Muscle layer of colon (tissue), 2 donors: Measurements from ENCODE around the gene LRRK1.

Experiments
- H3K27ac ChIP-seq: one replicate; pipeline ENCODE4 v1.7.0; 2013; ENCODE audit warnings: low read depth, mild to moderate bottlenecking, low read length, moderate library complexity
- H3K27me3 ChIP-seq, 2 donors: one replicate each; pipeline ENCODE4 v1.7.0; 2013; ENCODE audit warnings: low read length in 2 of 2, mild to moderate bottlenecking in 2 of 2; ENCODE audit not compliant: insufficient read depth in 2 of 2, control insufficient read depth in 1 of 2
- H3K36me3 ChIP-seq: one replicate; pipeline ENCODE4 v1.7.0; 2013; ENCODE audit warnings: mild to moderate bottlenecking, low read length; ENCODE audit not compliant: insufficient read depth
- H3K4me1 ChIP-seq: one replicate; pipeline ENCODE4 v1.7.0; 2013; ENCODE audit warnings: mild to moderate bottlenecking, low read length; ENCODE audit not compliant: insufficient read depth
- H3K4me3 ChIP-seq, 2 donors: one replicate each; pipeline ENCODE4 v1.7.0; 2013; ENCODE audit warnings: low read length in 2 of 2, low read depth in 1 of 2, mild to moderate bottlenecking in 1 of 2, moderate library complexity in 1 of 2
- H3K9ac ChIP-seq: one replicate; pipeline ENCODE4 v1.7.0; 2013; ENCODE audit warnings: low read length
- H3K9me3 ChIP-seq: one replicate; pipeline ENCODE4 v1.7.0; 2013; ENCODE audit warnings: mild to moderate bottlenecking, low read length
- donor health status: abdominal sarcoma.
- donor health status: Adenocarcinoma of cecum.

Gene LRRK1

GRCh38 chr15:100929641-100930042 lies 10.5 kb downstream of the LRRK1 start:
- Histone ChIP-seq H3K9ac (no peak overlapping the region), H3K27ac (no peak overlapping the region), H3K27me3 (no peaks in the 10 kb centered on the region), H3K4me3 (no peak overlapping the region), H3K4me1 (no peaks in the 10 kb centered on the region), H3K36me3 (peaks cover 13% of the 10 kb centered on the region), H3K9me3 (no peaks in the 10 kb centered on the region)

DNA sequence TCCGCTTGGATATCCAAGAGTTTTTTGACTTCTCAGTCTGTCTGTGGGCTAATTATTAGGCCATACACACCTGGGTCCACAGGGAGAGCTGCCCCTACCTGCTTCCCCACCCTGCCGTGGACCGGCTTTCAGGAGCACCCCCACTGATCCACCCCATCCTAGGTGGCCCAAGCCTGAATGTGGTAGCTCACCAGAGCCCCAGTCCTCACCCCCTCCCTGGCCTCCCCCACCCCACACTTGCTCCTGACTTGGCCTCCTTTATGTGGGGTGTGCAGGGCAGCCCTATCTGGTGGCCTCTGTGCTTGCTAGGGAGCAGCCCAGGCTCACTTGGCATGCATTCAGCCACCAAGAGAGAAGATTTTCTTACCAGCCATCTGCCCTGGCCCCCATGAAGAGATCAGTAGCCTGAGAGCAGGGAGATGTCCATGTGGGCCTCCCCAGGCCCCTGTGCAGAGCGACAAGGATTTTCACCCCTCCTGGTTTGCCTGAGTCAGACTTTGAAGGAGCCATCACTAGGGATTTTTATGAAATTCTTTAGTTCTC lies 11.2 kb downstream of the LRRK1 start:
- Histone ChIP-seq H3K27me3 (no peaks in the 10 kb centered on the region), H3K9ac (no peak overlapping the region), H3K27ac (no peak overlapping the region), H3K4me3 (no peak overlapping the region), H3K36me3 (peaks cover 13% of the 10 kb centered on the region), H3K4me1 (no peaks in the 10 kb centered on the region), H3K9me3 (no peaks in the 10 kb centered on the region)

DNA sequence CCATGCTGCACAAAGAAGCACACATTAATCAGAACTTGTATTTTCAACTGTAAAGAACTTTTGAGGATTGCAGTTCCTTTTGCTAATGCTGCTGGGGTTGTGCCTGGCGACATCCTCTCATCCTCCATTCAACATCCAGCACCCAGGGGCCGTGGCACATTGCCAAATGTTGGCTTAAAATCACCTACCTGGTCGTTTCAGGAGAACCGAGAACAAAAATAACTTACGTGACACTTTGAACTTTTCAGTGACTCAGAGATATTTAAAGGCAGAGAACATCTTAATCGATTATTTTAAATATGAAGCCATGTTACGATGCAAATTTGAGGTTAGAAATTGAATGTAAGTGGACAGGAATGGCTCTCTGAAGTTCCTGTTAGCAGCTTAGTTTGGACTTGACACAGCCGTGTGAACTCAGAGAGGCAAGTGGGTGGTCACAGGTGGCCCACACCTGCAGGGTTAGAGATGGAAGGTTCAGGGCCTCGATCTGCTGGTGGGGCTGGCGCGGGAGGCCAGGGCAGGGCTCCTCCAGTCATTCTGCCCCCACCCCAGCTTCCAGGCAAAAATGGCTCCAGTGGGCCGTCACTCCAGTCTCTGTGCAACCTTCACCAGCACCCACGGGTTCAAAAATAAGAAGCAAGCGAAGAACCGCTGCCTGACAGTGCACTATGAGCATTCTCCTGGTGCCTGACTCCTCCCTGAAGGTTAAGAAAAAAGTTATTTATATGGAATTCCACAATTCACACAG lies 12.2 kb downstream of the LRRK1 start:
- Histone ChIP-seq H3K4me1 (no peaks in the 10 kb centered on the region), H3K9ac (no peak overlapping the region), H3K27ac (no peak overlapping the region), H3K36me3 (peaks cover 9% of the 10 kb centered on the region), H3K9me3 (no peaks in the 10 kb centered on the region), H3K27me3 (no peaks in the 10 kb centered on the region), H3K4me3 (no peak overlapping the region)

DNA sequence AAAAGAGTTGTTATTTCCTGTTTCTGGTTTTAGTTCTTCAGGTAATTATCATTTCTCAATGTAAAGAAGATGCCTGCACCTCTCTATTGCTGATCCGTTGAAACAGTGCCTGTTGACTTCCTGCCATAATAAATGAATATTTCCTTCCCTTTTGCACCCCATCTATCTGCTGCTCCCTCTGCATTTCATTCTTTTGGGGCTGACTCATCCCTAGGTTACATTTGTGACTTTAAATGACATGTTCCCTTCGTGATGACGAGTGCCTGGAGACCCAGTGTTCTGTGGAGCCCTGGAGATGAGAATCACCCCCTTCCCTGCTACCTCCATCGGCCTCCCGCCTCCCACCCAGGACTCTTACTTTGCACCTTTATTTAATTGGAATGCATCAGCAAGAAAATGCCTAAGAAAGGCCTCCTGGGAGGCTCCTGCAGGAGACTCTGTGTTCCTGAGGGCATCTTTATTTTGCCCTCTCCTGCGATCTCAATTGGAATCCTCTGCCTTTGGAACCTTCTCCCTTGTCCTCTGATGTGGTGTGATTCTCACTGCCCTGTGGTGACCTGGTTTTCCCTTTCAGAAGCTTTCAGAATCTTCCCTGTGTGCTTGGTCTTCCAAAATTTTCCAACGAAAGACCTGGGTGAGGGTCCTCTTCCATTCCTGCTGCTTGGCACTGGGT lies 13.7 kb downstream of the LRRK1 start:
- Histone ChIP-seq H3K36me3 (peaks cover 9% of the 10 kb centered on the region), H3K27me3 (no peaks in the 10 kb centered on the region), H3K4me3 (no peak overlapping the region), H3K9ac (no peak overlapping the region), H3K9me3 (no peaks in the 10 kb centered on the region), H3K27ac (no peak overlapping the region), H3K4me1 (no peaks in the 10 kb centered on the region)

- Histone ChIP-seq H3K9me3 (no peaks in the 10 kb centered on the region), H3K36me3 (peaks cover 7% of the 10 kb centered on the region), H3K27ac (no peak overlapping the region), H3K27me3 (no peaks in the 10 kb centered on the region), H3K4me3 (no peak overlapping the region), H3K9ac (no peak overlapping the region), H3K4me1 (no peaks in the 10 kb centered on the region)
Measured at GRCh38 chr15:100934166-100934565, 15.0 kb downstream of the LRRK1 start.

- H3K36me3 ChIP-seq, result peaks cover 1% of the 10 kb centered on the region
- H3K9me3 ChIP-seq, result no peaks in the 10 kb centered on the region
- no peak overlapping the region for H3K27ac ChIP-seq
- H3K27me3 ChIP-seq, result no peaks in the 10 kb centered on the region
- H3K9ac ChIP-seq, result no peak overlapping the region
- H3K4me3 ChIP-seq, result no peak overlapping the region
- no peaks in the 10 kb centered on the region for H3K4me1 ChIP-seq
Measured at GRCh38 chr15:100934726-100935125, 15.6 kb downstream of the LRRK1 start.

DNA sequence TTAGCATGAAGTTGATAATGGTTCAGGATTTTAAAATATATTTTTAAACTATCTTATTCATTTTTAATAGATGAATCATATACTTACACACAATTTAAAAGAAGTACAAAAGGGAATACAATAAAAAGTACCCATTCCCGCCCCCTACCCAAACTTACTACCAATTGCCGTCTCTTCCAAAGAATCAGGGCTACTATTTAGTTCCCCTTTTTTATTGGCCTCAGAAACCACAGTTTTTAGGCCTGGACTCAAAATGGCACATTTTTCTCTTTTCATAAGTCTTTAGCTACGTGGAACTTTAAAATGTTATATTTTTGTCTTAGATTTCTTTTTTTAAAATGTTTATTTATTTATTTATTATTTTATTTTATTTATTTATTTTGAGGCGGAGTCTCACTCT lies 18.0 kb downstream of the LRRK1 start:
- no peaks in the 10 kb centered on the region for H3K36me3 ChIP-seq
- no peaks in the 10 kb centered on the region for H3K9me3 ChIP-seq
- H3K27me3 ChIP-seq, result no peaks in the 10 kb centered on the region
- H3K4me1 ChIP-seq, result no peaks in the 10 kb centered on the region
- no peak overlapping the region for H3K9ac ChIP-seq
- no peak overlapping the region for H3K27ac ChIP-seq
- no peak overlapping the region for H3K4me3 ChIP-seq

DNA sequence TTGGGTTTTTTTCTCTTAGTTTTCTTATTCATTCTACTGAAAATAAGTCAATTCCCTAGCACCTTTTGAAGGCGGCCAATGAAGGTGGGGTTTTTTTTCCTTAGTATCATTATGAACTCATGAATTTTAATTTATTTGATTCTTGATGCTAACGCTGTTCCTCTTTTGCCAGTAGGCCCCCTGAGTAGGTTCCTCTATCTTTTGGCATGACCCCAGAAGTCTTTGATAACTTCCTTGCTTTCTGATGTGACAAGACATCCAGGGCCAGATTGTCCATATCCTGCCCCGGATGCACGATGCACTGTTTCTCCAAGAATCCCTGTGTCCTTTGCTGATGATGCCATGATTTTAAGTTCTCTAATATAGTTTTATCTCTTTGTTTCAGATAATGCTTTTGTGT lies 20.6 kb downstream of the LRRK1 start:
- no peaks in the 10 kb centered on the region for H3K4me1 ChIP-seq
- no peaks in the 10 kb centered on the region for H3K9me3 ChIP-seq
- H3K9ac ChIP-seq, result no peak overlapping the region
- no peak overlapping the region for H3K27ac ChIP-seq
- no peak overlapping the region for H3K4me3 ChIP-seq
- H3K36me3 ChIP-seq, result no peaks in the 10 kb centered on the region
- no peaks in the 10 kb centered on the region for H3K27me3 ChIP-seq

- Histone ChIP-seq H3K4me1 (no peaks in the 10 kb centered on the region), H3K27me3 (no peaks in the 10 kb centered on the region), H3K4me3 (no peak overlapping the region), H3K36me3 (no peaks in the 10 kb centered on the region), H3K27ac (no peak overlapping the region), H3K9ac (no peak overlapping the region), H3K9me3 (no peaks in the 10 kb centered on the region)
Measured at GRCh38 chr15:100940767-100941379, 21.7 kb downstream of the LRRK1 start.

DNA sequence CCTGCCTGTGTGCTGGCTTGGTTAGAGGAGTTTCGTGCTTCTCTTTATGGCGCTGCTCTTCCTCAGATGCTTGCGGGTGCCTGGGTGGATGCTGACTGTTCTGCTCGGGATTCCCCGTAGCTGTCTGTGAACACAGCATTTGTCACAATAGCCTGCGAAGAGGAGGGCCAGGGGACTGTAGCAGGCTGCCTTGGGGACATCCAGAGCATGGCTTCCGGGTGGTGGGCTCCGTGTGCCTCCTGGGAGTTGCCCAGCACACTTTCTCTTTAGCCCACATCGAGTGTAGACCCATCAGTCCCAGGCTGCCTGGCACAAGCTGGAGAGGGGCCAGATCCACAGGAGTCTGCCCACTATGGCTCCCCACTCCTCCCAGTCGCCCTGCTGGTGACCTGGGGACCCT lies 22.4 kb downstream of the LRRK1 start:
- H3K27ac ChIP-seq, result no peak overlapping the region
- no peaks in the 10 kb centered on the region for H3K4me1 ChIP-seq
- no peaks in the 10 kb centered on the region for H3K27me3 ChIP-seq
- no peaks in the 10 kb centered on the region for H3K9me3 ChIP-seq
- H3K9ac ChIP-seq, result no peak overlapping the region
- H3K36me3 ChIP-seq, result no peaks in the 10 kb centered on the region
- no peak overlapping the region for H3K4me3 ChIP-seq

DNA sequence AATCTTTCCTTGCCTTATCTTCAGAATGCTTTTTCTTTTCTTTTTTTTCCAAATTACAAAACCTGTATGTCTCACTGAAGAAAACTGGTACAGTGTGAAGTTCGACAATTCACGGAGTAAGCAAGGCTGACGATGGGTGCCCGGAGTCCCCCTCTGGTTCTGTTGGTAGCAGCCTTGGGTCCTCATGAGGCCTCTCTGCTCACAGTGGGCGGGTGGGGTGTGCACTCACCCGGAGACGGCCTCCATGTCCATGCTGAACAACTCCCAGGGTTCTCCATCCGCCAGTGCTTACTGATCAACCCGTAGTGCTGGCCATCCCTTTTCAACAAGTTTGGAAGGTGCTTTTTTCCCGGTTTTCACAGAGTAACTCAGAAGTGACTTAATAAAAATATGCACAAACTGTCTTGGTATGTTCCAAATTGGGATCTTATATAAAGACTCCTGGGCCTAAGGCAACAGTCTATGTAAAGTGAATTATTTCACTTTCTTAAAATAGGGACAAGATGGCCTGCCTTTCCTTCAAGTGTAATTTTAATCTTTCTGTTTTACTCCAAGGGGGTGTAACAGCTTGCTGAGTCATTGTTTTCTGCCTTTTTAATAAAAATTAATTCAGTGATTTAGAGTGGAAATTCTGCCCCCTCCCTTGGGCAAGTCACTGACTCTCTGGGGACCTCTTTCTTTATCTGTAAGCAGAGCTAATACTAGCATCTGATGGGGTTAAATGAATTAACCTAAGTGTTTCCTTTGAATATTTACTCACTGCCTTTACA lies 23.7 kb downstream of the LRRK1 start:
- Histone ChIP-seq H3K27ac (no peak overlapping the region), H3K9ac (no peak overlapping the region), H3K36me3 (no peaks in the 10 kb centered on the region), H3K4me1 (no peaks in the 10 kb centered on the region), H3K4me3 (no peak overlapping the region), H3K27me3 (no peaks in the 10 kb centered on the region), H3K9me3 (no peaks in the 10 kb centered on the region)
